HG03045 (cell line): ENCODE measurements around the gene CDC37L1.

ENCODE experiments used
- ATAC-seq: cut with Tn5 transposase; IDR thresholded peaks from one replicate; pipeline ENCODE4 v1.9.1; 2021; ENCODE audit warnings: mild to moderate bottlenecking, moderate library complexity; ENCODE audit not compliant: unreplicated experiment

The CDC37L1 gene

GRCh38 chr9:4713849-4714248 is 34.5 kb downstream of the CDC37L1 start:
- no peak for ATAC-seq

GRCh38 chr9:4714266-4715016 is 35.1 kb downstream of the CDC37L1 start:
- no peak for ATAC-seq

GRCh38 chr9:4716163-4716562 is 36.8 kb downstream of the CDC37L1 start:
- ATAC-seq: no peak

- ATAC-seq: no peak
Measured at GRCh38 chr9:4717815-4718214, 38.4 kb downstream of the CDC37L1 start.

- no peak for ATAC-seq
Measured at GRCh38 chr9:4718911-4719310, 39.5 kb downstream of the CDC37L1 start.

- ATAC-seq: no peak
Measured at GRCh38 chr9:4721736-4722135, 42.4 kb downstream of the CDC37L1 start.

GRCh38 chr9:4725706-4726442 is 46.5 kb downstream of the CDC37L1 start:
- no peak for ATAC-seq

GRCh38 chr9:4727593-4727992 is 48.2 kb downstream of the CDC37L1 start:
- ATAC-seq: no peak

- no peak for ATAC-seq
Measured at GRCh38 chr9:4732890-4733289, 53.5 kb downstream of the CDC37L1 start.

- no peak for ATAC-seq
Measured at GRCh38 chr9:4734150-4734549, 54.8 kb downstream of the CDC37L1 start.

GRCh38 chr9:4738866-4739586 is 59.7 kb downstream of the CDC37L1 start:
- no peak for ATAC-seq

- ATAC-seq: no peak
Measured at GRCh38 chr9:4739587-4740387, 60.4 kb downstream of the CDC37L1 start.

GRCh38 chr9:4740388-4740637 is 60.9 kb downstream of the CDC37L1 start:
- ATAC-seq: no peak

GRCh38 chr9:4740638-4741364 is 61.4 kb downstream of the CDC37L1 start, which contains the start of gene AK3:
TSS of gene AK3 (minus strand) at chr9:4741202. CDS start at chr9:4741087, 115 bp downstream.
- peak; percentile 95 for ATAC-seq

GRCh38 chr9:4741365-4742089 is 62.2 kb downstream of the CDC37L1 start:
- peak; percentile 11 for ATAC-seq

GRCh38 chr9:4742246-4742645 is 62.9 kb downstream of the CDC37L1 start:
- no peak for ATAC-seq

GRCh38 chr9:4743131-4743875 is 63.9 kb downstream of the CDC37L1 start:
- no peak for ATAC-seq

- ATAC-seq: no peak
Measured at GRCh38 chr9:4746278-4747030, 67.1 kb downstream of the CDC37L1 start.
